Subcutaneous adipose tissue (tissue), 4 donors: ENCODE data around the gene EPHB6. TPM values are rescaled to one million over a fixed set of nuclear protein-coding genes. Genes with fewer than 3 reads are reported as not detected.

Experiments used
- total RNA-seq, 4 donors: library from RNA; depleted of rRNA; stranded (reverse); fragments of >200 nt; gene quantifications; one replicate each; pipeline ENCODE4 v1.1.0, GENCODE V29; 2016
- TF ChIP-seq, protein P1 (sequence below): fragments of 450-650 bp; IDR thresholded peaks from one replicate; pipeline ENCODE4 v1.5.1; 2016; ENCODE audit warnings: low read depth, mild to moderate bottlenecking, control low read depth, antibody characterized with exemption, moderate library complexity

EPHB6 gene
- total RNA-seq, 4 donors from 2014 or later = 5.1 to 20.3 (median 15.5) TPM

DNA sequence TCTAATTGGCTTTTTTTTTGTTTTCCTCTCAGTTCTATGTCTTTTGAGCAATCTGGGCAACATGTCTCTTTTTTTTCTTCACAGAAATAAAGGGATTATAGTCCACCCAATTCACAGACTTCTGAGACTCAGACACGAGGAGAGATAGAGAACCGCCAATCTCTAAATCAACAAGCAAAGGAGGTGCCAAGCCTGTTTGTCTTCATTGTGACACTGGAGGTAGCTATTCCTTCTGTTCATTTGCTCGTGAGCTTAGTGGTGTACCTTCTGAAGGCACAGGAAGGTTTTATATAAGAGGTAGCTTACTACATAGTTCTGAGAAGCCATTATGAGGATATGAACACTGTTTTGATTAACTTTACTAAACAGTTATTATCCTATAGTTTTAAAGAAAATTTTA lies 6.1 kb downstream of the EPHB6 start:
- TF ChIP-seq, protein P1, sequence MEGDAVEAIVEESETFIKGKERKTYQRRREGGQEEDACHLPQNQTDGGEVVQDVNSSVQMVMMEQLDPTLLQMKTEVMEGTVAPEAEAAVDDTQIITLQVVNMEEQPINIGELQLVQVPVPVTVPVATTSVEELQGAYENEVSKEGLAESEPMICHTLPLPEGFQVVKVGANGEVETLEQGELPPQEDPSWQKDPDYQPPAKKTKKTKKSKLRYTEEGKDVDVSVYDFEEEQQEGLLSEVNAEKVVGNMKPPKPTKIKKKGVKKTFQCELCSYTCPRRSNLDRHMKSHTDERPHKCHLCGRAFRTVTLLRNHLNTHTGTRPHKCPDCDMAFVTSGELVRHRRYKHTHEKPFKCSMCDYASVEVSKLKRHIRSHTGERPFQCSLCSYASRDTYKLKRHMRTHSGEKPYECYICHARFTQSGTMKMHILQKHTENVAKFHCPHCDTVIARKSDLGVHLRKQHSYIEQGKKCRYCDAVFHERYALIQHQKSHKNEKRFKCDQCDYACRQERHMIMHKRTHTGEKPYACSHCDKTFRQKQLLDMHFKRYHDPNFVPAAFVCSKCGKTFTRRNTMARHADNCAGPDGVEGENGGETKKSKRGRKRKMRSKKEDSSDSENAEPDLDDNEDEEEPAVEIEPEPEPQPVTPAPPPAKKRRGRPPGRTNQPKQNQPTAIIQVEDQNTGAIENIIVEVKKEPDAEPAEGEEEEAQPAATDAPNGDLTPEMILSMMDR = no peak

- TF ChIP-seq, protein P1 = no peak
These were observed 7.5 kb downstream of the EPHB6 start for GRCh38 chr7:142862351-142862750.

DNA sequence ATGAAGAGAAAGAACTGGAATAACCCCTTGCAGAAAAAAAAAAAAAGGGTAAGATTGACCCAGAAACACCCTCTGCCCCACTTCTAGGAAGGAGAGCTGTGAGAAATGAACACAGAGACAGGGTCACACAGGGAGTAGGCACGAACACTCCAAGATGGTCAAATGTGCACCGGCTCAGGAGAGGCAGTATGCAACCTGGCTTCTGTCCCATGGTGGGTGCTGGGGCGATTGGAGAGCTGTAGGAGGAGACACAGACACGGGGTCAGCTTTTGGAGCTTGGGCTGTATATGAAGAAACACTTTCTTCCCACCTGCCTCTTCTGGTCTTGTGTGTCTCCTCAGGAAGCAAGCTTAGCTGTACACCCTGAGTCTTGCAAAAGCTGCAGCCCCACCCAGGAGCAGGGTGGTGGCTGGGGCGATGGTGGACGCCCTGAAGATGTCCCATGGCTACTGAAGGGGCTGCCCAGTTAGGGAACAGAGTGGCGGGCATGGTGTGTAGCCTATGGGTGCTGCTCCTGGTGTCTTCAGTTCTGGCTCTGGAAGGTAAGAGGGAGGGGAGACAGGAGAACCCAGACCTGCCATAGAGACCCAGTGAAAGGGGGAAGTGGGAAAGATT lies 8.0 kb downstream of the EPHB6 start:
- TF ChIP-seq, protein P1 = no peak

DNA sequence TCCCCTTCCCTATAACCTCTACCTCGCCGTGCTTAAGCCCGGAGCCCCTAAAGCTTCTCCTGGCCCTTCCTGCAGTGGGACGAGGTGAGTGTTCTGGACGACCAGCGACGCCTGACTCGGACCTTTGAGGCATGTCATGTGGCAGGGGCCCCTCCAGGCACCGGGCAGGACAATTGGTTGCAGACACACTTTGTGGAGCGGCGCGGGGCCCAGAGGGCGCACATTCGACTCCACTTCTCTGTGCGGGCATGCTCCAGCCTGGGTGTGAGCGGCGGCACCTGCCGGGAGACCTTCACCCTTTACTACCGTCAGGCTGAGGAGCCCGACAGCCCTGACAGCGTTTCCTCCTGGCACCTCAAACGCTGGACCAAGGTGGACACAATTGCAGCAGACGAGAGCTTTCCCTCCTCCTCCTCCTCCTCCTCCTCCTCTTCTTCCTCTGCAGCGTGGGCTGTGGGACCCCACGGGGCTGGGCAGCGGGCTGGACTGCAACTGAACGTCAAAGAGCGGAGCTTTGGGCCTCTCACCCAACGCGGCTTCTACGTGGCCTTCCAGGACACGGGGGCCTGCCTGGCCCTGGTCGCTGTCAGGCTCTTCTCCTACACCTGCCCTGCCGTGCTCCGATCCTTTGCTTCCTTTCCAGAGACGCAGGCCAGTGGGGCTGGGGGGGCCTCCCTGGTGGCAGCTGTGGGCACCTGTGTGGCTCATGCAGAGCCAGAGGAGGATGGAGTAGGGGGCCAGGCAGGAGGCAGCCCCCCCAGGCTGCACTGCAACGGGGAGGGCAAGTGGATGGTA lies 9.2 kb downstream of the EPHB6 start:
- TF ChIP-seq, protein P1 = no peak

- TF ChIP-seq, protein P1 = no peak
These were observed 10.3 kb downstream of the EPHB6 start for GRCh38 chr7:142864980-142865747.

GRCh38 chr7:142865766-142866165 lies 10.9 kb downstream of the EPHB6 start:
- TF ChIP-seq, protein P1 = no peak
